Pons (tissue), 1 donor: Measurements from ENCODE around the gene TPM3.
"Not testable (repeated sequence)": the region's sequence is repeated elsewhere in the genome, so short reads cannot be mapped to it uniquely, and the experiment has no call there.

Source experiments
- DNase-seq: peaks from one replicate; pipeline ENCODE4 v3.0.0-alpha.2; 2016; ENCODE audit warnings: low spot score

TPM3 gene

DNA sequence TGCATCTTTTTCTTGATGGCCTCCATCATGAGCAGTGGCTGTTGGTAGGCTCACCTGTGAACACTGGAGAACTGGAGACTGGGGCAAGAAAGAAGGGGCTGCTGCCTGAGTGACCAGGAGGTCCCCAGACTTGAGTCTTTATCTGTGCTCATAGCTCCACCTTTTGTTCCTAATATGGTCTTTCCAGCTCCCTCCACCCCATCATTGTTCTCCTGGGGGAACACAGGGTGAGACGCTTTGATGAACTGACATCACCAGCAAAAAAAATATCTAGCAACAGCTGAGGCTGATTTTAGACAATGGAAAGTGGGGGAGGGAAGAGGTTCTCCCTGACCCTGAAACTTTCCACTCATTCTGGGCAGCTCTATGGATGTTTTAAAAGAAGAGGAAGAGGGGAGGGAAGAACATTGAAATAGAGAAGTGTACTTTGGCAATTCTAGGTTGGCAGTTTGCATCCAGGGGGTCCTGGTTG lies at the start of gene TPM3:
Gene TPM3, minus strand, starts transcription at position 111 of the 472 bp plus-strand sequence. Its CDS starts 82 bp downstream, at position 29.
- DNase-seq: no peak

GRCh38 chr1:154240294-154240833 lies 48.5 kb upstream of the TPM3 start:
- no peak for DNase-seq

DNA sequence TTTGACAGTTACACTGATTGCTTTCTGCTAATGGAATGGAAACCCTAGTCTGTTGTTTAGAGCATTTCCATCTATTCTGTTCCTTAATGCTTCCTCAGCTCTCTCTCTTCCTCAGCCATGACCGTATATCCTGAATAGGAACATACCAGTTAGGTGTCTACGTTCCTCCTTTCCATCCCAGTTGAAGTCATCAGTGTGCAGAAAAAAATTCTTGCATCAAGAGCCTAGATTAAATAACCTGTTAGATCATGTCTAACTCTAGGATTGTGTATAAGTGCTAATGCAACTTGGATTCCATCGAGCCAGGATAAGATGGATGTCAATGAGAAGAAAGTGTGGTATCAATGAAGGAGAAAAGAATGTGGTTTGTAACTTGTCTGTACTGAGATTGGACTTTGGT lies 47.6 kb upstream of the TPM3 start:
- no peak for DNase-seq

GRCh38 chr1:154237880-154238506 lies 46.1 kb upstream of the TPM3 start:
- no peak for DNase-seq

DNA sequence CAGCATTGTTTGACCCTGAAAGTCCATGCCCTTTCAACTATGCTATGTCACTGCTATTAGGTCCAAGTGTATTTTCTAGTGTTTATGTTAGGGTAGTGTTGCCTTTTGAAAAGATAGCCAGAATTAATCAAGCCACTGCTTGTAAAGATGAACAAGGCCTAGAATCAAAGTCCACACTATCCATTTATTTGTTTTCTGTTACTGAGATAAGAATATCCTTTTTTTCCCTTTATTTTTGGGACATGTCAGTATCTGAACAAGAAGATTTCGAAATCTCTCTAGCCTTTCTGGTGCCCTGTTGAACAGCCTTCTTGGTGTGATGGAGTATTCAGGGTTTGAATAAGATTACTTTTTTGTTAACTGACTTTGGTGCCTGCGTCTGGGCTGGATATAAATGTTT lies 45.5 kb upstream of the TPM3 start:
- DNase-seq: no peak

DNA sequence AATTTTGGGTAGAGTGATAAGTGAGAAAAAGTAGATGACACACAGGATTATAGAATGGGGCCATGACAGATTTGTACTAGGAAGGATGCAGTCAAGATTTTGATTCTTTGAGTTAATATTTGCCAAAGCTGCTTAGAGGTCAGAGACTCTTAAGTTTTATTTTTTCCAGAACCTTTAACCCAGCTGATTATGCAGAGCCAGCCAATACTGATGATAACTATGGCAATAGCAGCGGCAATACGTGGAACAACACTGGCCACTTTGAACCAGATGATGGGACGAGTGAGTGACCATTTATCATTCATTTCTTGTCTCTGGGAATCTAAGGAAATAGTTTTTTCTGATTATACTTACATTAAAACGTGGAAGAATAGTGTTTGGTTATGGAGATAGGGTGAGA lies 45.0 kb upstream of the TPM3 start:
- DNase-seq: no peak

GRCh38 chr1:154233127-154233526 lies 41.2 kb upstream of the TPM3 start:
- DNase-seq: not testable (repeated sequence)

GRCh38 chr1:154231112-154231511 lies 39.2 kb upstream of the TPM3 start:
- DNase-seq: not testable (repeated sequence)

DNA sequence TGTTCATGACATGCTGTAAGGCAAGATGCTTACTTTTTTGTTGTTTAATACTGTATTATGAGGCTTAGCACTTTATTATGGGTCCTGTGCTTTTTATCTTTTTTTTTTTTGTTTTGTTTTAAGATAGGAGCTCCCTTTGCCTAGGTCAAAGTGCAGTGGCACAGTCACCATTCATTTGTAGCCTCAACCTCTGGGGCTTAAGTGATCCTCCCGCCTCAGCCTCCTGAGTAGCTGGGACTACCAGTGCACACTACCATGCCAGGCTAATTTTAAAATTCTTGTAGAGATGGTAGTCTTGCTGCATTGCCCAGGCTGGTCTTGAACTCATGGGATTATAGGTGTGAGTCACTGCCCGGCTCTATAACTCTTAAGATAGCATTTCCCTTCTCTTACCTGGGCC lies 33.5 kb upstream of the TPM3 start:
- DNase-seq: no peak

- no peak for DNase-seq
Measured at GRCh38 chr1:154223621-154224020, 31.7 kb upstream of the TPM3 start.

- DNase-seq: no peak
Measured at GRCh38 chr1:154222918-154223317, 31.0 kb upstream of the TPM3 start.

DNA sequence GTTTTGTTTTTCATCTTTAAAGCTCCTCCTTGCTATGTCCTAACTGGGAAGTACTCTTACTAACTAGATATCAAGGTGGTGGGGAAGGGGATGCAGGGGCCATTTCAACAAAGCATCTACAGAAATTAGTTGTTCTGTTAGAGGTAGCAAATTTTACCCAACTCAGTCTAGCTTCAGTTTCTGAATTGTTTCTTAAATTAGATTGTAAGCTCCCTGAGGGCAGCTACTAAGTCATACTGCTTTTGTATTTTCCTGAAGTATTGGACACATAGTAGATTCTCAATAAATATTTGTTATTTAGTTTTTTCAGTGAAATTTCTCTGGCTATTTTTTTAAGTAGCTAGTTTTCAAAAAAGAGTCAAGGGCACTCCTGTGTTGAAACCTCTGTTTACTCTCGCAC lies 30.6 kb upstream of the TPM3 start:
- no peak for DNase-seq

DNA sequence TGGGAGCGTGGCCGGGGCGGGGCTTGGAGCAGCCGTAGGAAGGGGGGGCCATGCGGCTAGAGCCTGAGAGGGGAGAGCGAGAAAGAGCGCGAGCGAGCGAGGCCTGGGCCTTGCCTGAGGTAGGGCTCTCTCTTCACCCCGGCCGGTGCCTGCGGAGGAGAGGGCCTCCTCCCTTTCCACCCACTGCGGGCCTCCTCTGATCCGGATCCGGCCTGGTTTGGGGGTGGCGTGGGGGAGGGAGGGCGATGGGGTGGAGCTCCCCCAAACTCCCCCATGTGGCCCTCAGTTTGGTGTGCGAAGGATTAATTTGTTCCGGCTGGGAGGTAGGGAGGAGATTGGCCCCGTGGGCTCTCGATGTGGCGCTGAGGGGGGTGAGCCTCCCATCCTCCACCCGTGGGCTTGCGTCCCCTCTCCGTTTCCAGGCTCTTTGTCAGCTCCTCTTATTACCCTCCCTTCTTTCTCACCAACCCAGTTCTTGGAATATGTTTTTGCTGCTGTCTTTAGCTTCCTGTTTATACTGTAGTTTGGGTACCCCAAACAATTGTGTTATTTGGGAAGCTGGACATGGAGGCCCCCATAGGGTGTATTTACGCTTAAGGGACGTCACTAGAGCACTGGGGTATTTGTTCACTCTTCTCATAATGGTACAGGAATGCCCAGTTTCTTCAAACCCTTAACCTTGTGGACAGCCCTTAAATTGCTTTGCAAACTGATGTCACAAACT lies 29.5 kb upstream of the TPM3 start:
- peak; percentile 43 for DNase-seq

GRCh38 chr1:154220970-154221277 lies 29.0 kb upstream of the TPM3 start:
- peak; percentile 51 for DNase-seq

DNA sequence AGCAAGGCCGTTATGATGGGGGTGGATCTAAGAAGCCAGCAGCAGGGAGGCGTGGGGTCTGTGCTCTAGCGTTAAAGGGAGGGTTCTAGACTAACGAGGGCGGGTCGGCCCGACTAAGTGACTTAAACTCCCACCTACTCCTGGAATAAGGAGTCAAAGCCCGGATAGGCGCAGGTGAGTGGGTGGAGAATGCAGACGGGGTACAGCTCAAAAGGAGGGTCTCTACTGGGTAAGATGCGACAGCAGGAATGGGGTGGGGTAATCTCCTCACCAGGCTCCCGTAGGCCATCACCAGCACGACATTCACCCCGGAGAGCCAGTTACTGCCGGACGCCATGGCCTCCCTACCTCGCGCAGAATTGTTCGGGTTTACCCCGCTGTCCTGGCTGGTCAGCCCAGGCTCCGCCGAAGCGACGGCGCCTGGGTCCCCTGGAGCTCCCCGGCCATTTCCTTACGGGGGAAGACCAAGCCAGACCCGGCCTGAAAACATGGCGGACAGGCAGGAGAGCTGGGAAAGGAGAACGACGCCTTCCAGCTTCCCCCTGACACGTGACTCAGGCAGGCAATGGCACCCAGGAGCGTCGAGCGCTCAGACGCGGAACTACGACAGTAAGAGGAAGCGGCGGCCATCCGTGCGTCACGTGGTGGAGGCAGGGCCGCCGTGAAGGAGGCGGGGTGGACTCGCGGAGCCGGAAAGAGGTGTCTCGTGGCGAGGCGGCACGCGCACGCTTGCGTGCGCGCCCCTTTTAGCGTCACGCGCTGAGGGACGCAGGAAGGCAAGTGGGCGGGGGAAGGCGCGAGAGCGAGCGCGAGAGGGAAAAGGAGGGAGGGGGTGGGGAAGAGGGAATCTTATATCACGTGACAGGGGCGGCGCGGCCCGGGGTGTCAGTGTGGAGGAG lies 28.4 kb upstream of the TPM3 start, which contains the start of gene UBAP2L:
Gene UBAP2L, plus strand, starts transcription at position 885 of the 899 bp plus-strand sequence. CDS start 4,169 bp downstream, outside the sequence.
- peak; percentile 99 for DNase-seq

DNA sequence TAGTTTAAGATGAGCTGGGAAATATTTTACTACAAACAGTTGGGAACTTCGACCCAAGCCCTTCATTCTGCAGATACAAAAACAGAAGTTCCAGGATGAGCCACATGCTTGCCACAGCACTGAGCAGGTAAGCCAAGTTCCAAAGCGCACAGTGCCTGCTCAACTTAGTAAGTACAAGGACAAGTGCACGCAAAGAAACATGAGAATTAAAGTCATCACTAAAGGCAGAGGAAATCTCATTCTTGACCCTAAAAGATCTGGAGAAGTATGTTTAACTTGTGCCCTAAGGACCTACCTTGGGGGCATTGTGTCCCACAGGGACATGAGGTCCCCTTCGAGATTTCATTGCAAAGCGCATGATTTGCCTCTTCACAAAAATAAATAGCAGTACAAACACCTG lies 27.6 kb upstream of the TPM3 start:
- peak; percentile 45 for DNase-seq

DNA sequence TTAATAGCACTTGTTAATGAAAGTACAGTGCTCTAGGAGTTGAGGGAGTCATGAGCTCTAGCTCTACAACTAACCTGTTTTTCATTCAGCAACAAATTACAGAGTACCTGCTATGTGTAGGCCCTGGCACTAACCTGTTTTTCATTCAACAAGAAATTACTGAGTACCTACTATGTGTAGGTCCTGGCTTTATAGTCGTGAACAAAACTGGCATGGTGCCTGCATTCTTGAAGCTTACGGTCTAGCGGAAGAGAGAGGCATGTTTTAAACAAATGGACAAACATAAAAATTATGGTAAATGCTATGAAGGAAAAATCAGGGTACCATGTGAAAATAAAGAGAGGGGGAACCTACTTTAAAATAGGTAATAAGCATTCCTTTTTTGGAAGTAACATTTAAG lies 26.6 kb upstream of the TPM3 start:
- DNase-seq: no peak

GRCh38 chr1:154213274-154213673 lies 21.4 kb upstream of the TPM3 start:
- no peak for DNase-seq

DNA sequence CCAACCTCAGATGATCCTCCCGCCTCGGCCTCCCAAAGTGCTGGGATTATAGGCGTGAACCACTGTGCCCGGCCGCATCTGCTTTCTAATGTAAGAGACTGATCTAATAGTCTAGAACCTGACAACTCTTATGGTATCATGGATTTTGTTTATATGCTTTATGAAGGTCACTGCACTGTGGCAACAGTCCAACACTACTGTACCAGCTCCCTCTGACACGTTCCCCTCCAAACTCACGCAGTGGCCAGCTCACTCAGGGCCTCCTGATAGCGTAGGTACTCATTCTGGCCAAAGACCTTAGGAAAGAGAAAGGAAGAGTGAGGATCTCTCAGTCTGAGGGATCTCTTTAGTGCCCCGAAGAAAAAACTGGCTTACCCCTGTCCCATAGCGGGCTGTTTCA lies 20.2 kb upstream of the TPM3 start:
- no peak for DNase-seq

DNA sequence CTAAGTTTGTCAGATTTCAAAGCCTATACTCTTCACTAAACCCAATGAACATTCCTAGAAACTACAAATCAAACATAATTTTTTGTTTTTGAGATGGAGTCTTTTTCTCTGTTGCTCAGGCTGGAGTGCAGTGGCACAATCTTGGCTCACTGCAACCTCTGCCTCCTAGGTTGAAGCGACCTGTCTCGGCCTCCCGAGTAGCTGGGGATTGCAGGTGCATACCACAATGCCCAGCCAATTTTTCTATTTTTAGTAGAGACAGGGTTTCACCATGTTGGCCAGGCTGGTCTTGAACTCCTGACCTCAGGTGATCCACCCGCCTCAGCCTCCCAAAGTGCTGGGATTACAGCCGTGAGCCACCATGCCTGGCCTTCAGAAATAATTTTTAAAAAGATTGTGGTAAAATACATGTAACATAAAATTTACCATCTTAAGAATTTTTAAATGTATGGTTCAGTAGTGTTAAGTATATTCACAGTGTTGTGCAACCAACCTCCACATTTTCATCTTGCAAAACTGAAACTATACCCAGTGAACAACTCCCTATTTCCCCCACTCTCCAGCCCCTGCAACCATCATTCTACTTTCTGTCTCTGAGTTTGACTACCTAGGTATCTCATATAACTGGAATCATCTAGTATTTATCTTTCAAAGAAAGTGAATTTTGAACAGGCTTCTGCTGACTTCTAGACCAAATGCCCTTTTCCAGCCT lies 16.9 kb upstream of the TPM3 start:
- no peak for DNase-seq

DNA sequence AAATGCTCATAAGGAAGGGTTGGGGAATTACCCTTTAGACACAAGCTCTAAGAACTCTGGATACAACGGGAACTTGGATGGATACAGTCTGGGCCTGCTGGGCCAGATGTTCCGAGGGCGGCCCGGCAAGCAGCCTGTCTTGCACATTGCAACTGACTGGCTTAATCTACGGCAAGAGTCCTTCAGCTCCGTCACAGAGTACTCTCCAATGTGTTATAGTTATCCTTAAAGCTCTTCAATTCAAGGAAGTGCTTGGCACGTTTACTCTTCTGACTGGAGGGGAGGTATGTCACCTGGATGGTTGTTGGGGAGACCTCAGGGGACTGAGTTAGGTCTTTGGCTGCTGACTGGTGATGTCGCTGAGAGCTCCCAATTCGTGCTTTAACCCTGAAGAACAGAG lies 15.4 kb upstream of the TPM3 start:
- DNase-seq: no peak

DNA sequence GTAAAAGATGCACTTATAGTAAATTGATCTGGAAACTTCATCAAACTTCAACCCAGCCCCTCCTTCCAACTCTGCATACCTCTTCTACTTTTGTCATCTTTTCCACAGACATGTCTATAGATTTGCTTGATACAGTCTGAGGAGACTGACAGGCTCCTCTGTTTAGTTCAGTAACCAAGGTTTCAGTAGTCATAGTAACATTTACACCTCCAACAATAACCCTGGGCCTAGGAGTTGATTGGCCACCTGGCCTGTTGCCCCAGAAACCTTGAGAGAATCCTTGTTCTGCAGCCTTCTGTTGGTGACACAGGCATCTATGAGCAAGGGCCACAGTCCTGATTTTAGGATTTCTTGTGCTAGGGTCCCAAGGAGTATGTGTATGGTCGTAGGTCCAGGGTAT lies 14.3 kb upstream of the TPM3 start, which contains the start of gene CFAP141:
Gene CFAP141, minus strand, starts transcription at position 138 of the 400 bp plus-strand sequence. Its CDS starts 26 bp downstream, at position 112.
- no peak for DNase-seq
